Fibroblast of mammary gland (primary cell): Measurements from ENCODE around the gene MRPL4.

Experiments used
- DNase-seq: peaks from one replicate; pipeline ENCODE4 v3.0.0-alpha.2; 2010; ENCODE audit warnings: low read depth
- H3K4me3 ChIP-seq: 2 replicates; pipeline ENCODE4 v1.5.1; 2011; ENCODE audit warnings: low read depth, mild to moderate bottlenecking, low read length, moderate library complexity; ENCODE audit not compliant: control insufficient read depth
- CTCF ChIP-seq: conservative IDR thresholded peaks from 2 replicates; pipeline ENCODE4 v1.5.1; 2011; ENCODE audit warnings: low read depth, low read length, inconsistent platforms; ENCODE audit not compliant: control insufficient read depth, insufficient read depth

The MRPL4 gene

GRCh38 chr19:10211061-10211460, 41.0 kb upstream of the MRPL4 start:
- TF ChIP-seq CTCF = no peak
- DNase-seq = no peak
- H3K4me3 ChIP-seq = no peak overlapping the region

DNA sequence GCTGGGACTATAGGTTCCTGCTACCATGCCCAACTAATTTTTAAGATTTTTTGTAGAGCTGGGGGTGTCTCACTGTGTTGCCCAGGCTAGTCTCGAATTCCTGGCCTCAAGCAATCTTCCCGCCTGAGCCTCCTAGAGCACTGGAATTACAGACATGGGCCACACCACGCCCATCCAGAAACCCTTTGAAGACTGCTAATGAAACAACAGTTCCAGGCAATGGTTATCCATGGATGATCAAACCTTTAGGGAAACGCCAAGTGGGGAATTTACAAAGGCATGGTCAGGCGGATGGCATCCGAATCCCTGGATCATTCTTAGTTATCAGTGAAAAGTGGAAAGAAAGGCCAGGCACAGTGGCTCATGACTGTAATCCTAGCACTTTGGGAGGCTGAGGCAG, 40.3 kb upstream of the MRPL4 start:
- H3K4me3 ChIP-seq = no peak overlapping the region
- DNase-seq = no peak
- no peak for TF ChIP-seq CTCF

- peak; percentile 66 for DNase-seq
- H3K4me3 ChIP-seq = no peak overlapping the region
- TF ChIP-seq CTCF = no peak
These were observed 37.2 kb upstream of the MRPL4 start for GRCh38 chr19:10214784-10215183.

DNA sequence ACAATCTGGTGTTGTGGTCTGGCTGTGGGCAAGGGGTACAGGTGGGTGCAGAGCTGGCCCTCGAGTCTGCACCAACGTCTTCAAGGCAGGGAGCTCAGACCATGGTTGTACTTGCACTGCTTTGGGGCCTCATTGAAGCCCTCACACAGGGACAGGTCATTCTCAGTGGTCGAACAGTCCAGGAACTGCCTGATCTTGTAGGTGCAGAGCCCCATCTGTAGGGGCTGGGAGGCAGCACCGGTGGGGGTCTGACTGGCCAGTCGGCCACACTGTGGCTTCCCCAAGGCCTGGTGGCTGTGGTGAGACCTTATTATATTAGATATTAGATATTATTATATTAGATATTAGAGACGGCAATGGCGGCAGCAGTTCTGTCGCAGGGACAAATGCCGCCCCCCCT, 34.9 kb upstream of the MRPL4 start:
- no peak overlapping the region for H3K4me3 ChIP-seq
- DNase-seq = no peak
- no peak for TF ChIP-seq CTCF

DNA sequence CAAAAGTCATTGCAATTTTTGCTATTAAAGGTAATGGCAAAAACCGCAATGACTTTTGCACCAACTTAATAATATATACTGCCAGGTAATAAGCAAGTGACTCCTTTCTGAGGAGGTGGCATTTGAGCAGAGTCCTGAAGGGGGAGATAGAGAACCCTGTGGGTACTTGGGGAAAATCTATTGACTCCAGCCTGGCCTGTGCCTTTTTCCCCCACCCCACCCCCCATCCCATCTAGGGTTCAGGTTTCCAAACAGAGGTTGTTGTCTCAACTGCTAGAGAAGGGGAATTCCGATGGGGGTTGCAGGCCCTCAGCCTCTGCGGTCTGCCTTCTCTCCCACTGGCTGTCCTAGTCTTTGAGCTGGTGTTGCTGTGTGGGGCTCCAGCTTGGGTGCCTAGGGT, 32.3 kb upstream of the MRPL4 start:
- peak; percentile 52 for DNase-seq
- no peak overlapping the region for H3K4me3 ChIP-seq
- peak; percentile 52 for TF ChIP-seq CTCF

DNA sequence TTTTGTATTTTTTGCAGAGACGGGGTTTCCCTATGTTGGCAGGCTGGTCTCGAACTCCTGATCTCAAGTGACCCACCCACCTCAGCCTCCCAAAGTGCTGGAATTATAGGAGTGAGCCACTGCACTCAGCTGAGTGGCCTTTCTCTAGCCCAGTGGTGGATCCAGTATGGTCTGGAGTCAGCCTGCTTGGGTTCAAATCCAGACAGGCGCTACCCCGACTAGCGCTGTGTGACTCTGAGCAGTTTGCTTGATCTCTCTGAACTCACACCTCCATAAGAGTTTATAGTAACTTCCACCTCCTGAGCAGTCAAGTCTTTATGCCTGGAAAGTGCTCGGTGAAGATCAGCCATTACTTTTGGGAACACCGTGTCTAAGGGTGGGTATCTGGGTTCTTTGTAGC, 31.3 kb upstream of the MRPL4 start:
- TF ChIP-seq CTCF = no peak
- H3K4me3 ChIP-seq = no peak overlapping the region
- DNase-seq = no peak

- no peak for TF ChIP-seq CTCF
- no peak overlapping the region for H3K4me3 ChIP-seq
- no peak for DNase-seq
These were observed 29.7 kb upstream of the MRPL4 start for GRCh38 chr19:10222201-10222890.
